SU-DHL-6 (cell line): Measurements from ENCODE around the gene RTCA.

ENCODE experiments used
- EZH2phosphoT487 ChIP-seq: fragments of 200-600 bp; sonication (generic), shearing (Covaris generic); conservative IDR thresholded peaks from 2 replicates; pipeline ENCODE4 v1.6.1; 2018; ENCODE audit warnings: mild to moderate bottlenecking, antibody characterized with exemption, low read length, moderate library complexity, mixed read lengths
- TF ChIP-seq, protein P1 (sequence below): fragments of 200-600 bp; sonication (generic); IDR thresholded peaks from one replicate; pipeline ENCODE4 v1.5.1; 2017; ENCODE audit warnings: antibody characterized with exemption, mild to moderate bottlenecking, low read length, moderate library complexity; ENCODE audit not compliant: insufficient read depth, poor library complexity, severe bottlenecking

DNA sequence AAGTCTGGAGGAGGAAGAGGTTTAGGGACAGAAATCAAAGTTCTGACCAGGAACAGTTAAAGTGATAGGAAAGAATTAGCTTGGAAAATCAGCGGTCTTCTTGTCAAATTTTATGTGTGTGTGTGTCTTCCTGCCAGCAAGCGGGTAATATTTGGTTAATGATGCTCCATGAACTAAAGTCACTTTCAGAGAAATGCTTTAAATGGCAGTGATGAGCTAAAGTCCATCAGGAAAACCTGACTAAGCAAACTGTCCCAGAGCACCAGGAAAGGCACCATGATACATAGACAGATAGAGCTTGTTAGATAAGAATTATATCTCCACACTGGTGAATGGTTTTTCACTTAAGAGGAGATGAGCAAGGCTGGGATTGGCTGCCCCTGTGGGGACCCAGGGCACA lies 76.3 kb downstream of the RTCA start:
- TF ChIP-seq, protein P1, sequence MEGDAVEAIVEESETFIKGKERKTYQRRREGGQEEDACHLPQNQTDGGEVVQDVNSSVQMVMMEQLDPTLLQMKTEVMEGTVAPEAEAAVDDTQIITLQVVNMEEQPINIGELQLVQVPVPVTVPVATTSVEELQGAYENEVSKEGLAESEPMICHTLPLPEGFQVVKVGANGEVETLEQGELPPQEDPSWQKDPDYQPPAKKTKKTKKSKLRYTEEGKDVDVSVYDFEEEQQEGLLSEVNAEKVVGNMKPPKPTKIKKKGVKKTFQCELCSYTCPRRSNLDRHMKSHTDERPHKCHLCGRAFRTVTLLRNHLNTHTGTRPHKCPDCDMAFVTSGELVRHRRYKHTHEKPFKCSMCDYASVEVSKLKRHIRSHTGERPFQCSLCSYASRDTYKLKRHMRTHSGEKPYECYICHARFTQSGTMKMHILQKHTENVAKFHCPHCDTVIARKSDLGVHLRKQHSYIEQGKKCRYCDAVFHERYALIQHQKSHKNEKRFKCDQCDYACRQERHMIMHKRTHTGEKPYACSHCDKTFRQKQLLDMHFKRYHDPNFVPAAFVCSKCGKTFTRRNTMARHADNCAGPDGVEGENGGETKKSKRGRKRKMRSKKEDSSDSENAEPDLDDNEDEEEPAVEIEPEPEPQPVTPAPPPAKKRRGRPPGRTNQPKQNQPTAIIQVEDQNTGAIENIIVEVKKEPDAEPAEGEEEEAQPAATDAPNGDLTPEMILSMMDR: no peak
- no peak for TF ChIP-seq EZH2phosphoT487
